ENCODE results near the gene NFU1. TPM values are rescaled to one million over a fixed set of nuclear protein-coding genes. Genes with fewer than 3 reads are reported as not detected.

NFU1 gene
- total and polyA plus RNA-seq, 9 of the 15 experiments (the other 6 are each of a cell fraction or from before 2014, with no cell fraction given): 33.3 to 61.8 (median 53.7) TPM

- TF ChIP-seq FOXK1 (CRISPR knock-in tag; IDR thresholded peaks at IDR 0.05; ENCODE audit: borderline replicate concordance) (peak; percentile 87; the same call in 1 of the 2 replicates), CTCF (IDR thresholded peaks at IDR 0.05 in 2 of 3, conservative IDR thresholded peaks at IDR 0.05 in 1 of 3; ENCODE audit: insufficient read depth in 2 of 3, low read depth in 1 of 3, low read length in 3 of 3) (peak; percentile 72 to 78 (median 75)), KAT8 (IDR thresholded peaks at IDR 0.05; ENCODE audit: low read depth) (0 out of 2 replicates have a peak, but pooled peaks have one; percentile 35), SMAD2 (IDR thresholded peaks at IDR 0.05; ENCODE audit: low read depth, low read length) (no peak), RBFOX2 (IDR thresholded peaks at IDR 0.05; ENCODE audit: low read depth, low read length) (peak; percentile 99), NFRKB (IDR thresholded peaks at IDR 0.05; ENCODE audit: low read depth) (peak; percentile 91), HDAC6 (IDR thresholded peaks at IDR 0.05; ENCODE audit: low read depth, low read length) (no peak), CHD1 (IDR thresholded peaks at IDR 0.05; ENCODE audit: low read length) (peak; percentile 85), ZNF589 (CRISPR knock-in tag; IDR thresholded peaks at IDR 0.05; ENCODE audit: low read depth) (0 out of 2 replicates have a peak, but pooled peaks have one; percentile 25), ARID3A (IDR thresholded peaks at IDR 0.05; ENCODE audit: borderline replicate concordance, low read depth, low read length) (no peak), TCFL5 (CRISPR knock-in tag; conservative IDR thresholded peaks at IDR 0.05) (no peak), MTA1 (IDR thresholded peaks at IDR 0.05; ENCODE audit: borderline replicate concordance) (no peak; the same call in 1 of the 2 replicates), ZBTB2 (IDR thresholded peaks at IDR 0.05) (peak; percentile 87), ZNF408 (CRISPR knock-in tag; IDR thresholded peaks at IDR 0.05; ENCODE audit: low read depth) (no peak), MAX (CRISPR knock-in tag; IDR thresholded peaks at IDR 0.05) (peak; percentile 42; the same call in 1 of the 2 replicates), NFATC3 (IDR thresholded peaks at IDR 0.05) (no peak), TAF7 (tag; IDR thresholded peaks at IDR 0.05) (peak; percentile 95), TEAD4 (IDR thresholded peaks at IDR 0.05; ENCODE audit: low read length) (peak; percentile 52; the same call in 1 of the 2 replicates), TEAD4 (CRISPR knock-in tag; IDR thresholded peaks at IDR 0.05; ENCODE audit: borderline replicate concordance) (no peak), L3MBTL2 (IDR thresholded peaks at IDR 0.05) (peak; percentile 55), U2AF1 (optimal IDR thresholded peaks at IDR 0.05; ENCODE audit: low read depth, low read length) (peak; percentile 69), NONO (IDR thresholded peaks at IDR 0.05; ENCODE audit: low read depth in 2 of 2, low read length in 1 of 2) (peak in 1 of 2 experiments; percentile 80; a peak in 2 of 4 replicates), MYNN (IDR thresholded peaks at IDR 0.05) (no peak; the same call in 1 of the 2 replicates), MYNN (CRISPR knock-in tag; IDR thresholded peaks at IDR 0.05) (no peak)
Measured at GRCh38 chr2:69436938-69437750, at the start of gene NFU1 (continued).

Data from K562 (cell line).